NCI-H1436 treated with DMSO at 0.1 percent for 48 hours (cell line): ENCODE data around the gene CMTM4.
"Not testable (repeated sequence)": the region's sequence is repeated elsewhere in the genome, so short reads cannot be mapped to it uniquely, and the experiment has no call there.

Experiments
- DNase-seq: peaks from one replicate; lab custom pipeline; 2025; lab: John Stamatoyannopoulos, UW

The CMTM4 gene

DNA sequence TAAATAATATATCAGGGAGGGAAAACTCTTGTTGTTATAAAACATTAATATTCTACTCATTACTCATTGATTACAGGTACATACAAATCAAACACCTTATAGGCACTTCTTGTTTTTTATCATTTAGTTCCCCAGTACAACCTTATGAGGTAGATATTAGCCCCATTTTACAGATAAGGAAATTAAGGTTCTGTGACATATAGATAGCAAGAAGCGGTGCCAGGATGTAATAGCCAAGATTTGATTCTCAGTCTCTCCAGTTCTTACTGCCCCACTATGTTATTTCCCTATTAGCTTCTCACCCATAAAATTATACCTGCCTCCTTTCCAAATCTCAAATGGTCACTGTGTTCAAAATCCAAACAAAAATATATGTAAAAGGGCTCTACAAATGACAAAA is 55.2 kb downstream of the CMTM4 start:
- no peak for DNase-seq

DNA sequence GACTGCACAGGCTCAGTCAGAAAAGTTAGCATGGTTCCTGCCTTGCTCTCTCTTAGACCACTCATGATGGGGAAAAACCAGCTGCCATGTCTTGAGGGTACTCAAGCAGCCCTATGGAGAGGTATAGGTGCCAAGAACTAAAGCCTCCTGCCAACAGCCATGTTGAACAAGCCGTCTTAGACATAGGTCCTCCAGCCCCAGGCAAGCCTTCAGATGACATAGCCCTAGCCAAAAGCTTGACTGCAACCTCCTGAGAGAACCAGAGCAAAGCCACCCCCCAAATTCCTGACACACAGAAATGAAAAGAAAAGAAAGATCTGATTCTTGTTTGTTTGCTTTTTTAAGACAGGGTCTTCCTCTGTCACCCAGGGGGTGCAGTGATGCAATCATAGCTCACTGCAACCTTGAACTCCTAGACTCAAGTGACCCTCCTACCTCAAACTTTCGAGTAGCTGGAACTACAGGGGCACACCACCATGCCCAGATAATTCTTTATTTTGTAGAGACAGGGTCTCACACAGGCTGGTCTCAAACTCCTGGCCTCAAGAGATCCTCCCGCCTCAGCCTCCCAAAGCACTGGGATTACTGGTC is 55.7 kb downstream of the CMTM4 start:
- no peak for DNase-seq

GRCh38 chr16:66639091-66639885 is 57.3 kb downstream of the CMTM4 start:
- DNase-seq: no peak

GRCh38 chr16:66637806-66638205 is 58.7 kb downstream of the CMTM4 start:
- DNase-seq: no peak

- no peak for DNase-seq
These were observed 60.3 kb downstream of the CMTM4 start for GRCh38 chr16:66636199-66636598.

- no peak for DNase-seq
These were observed 61.1 kb downstream of the CMTM4 start for GRCh38 chr16:66635406-66635805.

DNA sequence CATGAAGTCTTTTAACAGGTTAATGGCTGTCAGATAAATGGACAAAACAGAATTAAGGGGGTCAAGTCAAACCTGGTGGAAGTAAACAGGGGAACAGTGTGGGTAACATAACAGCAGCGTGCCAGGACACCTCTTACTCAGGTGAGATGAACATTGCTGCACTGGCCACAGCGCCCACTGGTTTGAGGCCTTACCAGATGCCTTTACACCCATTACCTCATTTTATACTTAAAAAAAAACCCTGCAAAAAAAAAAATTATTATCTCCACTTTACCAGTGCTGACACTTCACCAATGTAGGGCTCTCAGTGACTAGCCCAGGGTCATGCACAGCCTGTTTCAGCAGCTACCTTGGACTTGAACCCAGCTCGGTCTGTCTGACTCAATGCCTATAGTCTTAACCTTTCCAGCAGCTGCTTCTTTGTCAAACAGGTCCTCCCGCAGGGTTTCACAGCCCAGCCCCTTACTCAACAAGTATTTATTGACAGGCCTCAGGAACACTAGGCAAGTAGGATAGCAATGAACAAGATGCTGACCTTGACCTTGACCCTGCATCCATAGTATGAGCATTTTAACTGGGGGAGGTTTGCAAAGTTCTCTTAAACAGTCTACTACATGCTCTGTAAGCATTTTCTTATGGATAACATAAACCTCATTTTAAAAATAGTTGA is 61.9 kb downstream of the CMTM4 start:
- no peak for DNase-seq

DNA sequence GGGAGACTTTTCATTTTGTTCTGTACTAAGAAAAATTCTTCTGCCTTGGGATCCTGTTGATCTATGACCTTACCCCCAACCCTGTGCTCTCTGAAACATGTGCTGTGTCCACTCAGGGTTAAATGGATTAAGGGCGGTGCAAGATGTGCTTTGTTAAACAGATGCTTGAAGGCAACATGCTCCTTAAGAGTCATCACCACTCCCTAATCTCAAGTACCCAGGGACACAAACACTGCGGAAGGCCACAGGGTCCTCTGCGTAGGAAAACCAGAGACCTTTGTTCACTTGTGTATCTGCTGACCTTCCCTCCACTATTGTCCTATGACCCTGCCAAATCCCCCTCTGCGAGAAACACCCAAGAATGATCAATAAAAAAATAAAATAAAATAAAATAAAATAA is 65.0 kb downstream of the CMTM4 start:
- not testable (repeated sequence) for DNase-seq

GRCh38 chr16:66630561-66631260 is 65.8 kb downstream of the CMTM4 start:
- not testable (repeated sequence) for DNase-seq

- no peak for DNase-seq
These were observed 66.7 kb downstream of the CMTM4 start for GRCh38 chr16:66629856-66630255.

DNA sequence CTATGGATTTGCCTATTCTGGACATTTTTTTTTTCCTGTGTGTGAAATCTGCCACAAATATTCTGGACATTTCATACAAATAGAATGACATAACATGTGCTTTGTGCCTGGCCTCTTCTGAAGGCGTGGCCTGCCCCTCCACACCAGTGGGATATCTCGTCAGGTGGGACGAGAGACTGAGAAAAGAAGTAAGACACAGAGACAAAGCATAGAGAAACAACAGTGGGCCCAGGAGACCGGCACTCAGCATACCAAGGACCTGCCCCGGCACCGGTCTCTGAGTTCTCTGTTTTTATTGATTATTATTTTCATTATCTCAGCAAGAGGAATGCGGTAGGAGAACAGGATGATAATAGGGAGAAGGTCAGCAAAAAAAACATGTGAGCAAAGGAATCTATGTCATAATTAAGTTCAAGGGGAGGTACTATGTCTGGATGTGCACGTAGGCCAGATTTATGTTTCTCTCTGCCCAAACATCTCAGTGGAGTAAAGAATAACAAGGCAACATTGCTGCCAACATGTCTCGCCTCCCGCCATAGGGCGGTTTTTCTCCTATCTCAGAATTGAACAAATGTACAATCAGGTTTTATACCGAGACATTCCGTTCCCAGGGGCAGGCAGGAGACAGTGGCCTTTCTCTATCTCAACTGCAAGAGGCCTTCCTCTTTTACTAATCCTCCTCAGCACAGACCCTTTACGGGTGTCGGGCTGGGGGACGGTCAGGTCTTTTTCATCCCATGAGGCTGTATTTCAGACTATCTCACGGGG is 68.7 kb downstream of the CMTM4 start:
- not testable (repeated sequence) for DNase-seq

DNA sequence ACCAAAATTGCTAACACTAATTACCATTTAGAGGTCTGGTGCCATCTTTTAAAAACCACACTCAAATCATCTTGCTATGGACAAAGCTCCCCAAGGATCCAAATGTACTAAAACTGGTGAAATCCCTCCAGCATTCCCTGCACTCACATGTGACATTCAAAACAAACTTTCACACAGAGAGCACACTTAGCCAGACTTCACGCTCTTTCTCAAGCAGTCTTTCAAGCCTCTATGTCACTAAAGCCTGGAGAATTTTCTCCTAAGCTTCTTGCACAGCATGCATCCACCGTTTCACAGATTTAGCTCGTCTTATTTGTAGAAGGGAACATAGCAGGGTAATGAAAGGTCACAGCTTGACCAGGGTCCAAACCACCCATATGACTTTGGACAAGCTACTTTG is 72.8 kb downstream of the CMTM4 start:
- DNase-seq: no peak

- no peak for DNase-seq
These were observed 73.7 kb downstream of the CMTM4 start for GRCh38 chr16:66622863-66623262.

- DNase-seq: no peak
These were observed 74.6 kb downstream of the CMTM4 start for GRCh38 chr16:66621973-66622372.

- DNase-seq: no peak
These were observed 76.1 kb downstream of the CMTM4 start for GRCh38 chr16:66620429-66620795.

DNA sequence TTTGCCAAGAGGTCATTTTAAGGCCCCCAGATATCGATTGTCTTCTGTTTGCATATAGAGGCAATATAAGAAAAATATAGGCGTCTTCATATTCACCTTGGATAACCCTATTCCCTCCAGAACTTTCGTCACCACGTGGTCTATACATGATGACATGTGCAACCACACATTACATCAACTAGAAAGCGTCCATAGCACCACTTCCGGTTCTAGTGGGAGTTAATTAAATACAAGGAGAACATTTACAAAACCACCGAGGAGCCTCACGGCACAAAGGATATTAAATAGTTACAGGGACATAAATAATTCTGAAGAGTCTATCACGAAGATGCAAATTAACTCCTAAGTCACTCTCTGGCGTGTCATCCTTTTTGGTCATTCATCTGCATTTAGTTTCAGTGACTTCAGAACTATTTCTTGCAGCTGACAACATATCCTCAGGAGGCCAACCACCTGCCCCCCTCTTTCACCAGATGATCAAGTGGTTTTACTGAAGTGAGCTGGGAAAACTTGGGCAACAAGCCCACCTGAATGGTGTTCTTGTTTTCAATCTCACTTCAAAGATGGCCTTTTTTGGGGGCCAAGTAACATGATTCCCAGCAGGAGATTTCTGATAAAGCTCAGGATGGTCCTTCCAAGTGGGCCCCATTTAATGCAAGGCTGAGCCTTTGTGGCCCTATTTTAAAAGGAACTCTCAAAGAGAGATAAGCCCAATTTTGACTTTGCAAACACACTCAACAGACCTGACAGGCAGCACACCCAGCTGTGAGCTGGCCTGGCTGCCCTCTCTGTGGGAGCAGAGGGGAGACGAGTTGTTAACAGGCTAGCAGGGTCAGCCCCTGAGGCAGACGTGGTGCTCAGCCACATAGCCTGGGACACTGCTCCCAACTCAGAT is 76.8 kb downstream of the CMTM4 start:
- DNase-seq: no peak

- DNase-seq: no peak
These were observed 77.8 kb downstream of the CMTM4 start for GRCh38 chr16:66618588-66619375.

GRCh38 chr16:66617728-66618127 is 78.8 kb downstream of the CMTM4 start:
- no peak for DNase-seq

- DNase-seq: no peak
These were observed 79.5 kb downstream of the CMTM4 start for GRCh38 chr16:66617010-66617434.

DNA sequence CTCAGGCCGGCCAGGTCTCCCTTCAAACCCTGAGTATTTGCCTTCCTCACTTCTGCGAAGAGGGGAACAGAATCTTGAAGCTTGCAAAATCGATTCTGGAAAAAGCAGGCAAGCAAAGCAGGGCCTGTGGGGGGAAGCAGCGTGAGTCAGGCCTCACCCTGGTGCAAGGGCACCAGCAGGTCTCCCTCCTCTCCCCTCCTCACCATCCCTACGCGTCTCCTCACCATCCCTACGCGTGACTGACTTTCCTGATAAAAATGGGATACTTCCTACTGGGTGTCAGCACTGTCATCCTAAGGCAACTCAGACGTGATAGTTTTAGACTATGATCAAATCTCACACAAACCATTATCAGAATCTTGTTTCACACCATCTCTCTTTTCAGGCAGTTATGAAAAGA is 80.0 kb downstream of the CMTM4 start:
- no peak for DNase-seq
